Esophagus muscularis mucosa (tissue), 4 donors: ENCODE results near the gene TATDN3. TPM values are rescaled to one million over a fixed set of nuclear protein-coding genes. Genes with fewer than 3 reads are reported as not detected.
"Not testable (repeated sequence)": the region's sequence is repeated elsewhere in the genome, so short reads cannot be mapped to it uniquely, and the experiment has no call there.

Experiments used
- DNase-seq: peaks from one replicate; pipeline ENCODE4 v3.0.0-alpha.2; 2017; ENCODE audit errors: extremely low spot score
- H3K27ac ChIP-seq, 4 donors: fragments of 200-600 bp; sonication (generic); replicated peaks in 1 of 4; 1 replicate in 3 of 4; 2 replicates in 1 of 4; pipeline ENCODE4 v1.5.1; 2016 to 2019; ENCODE audit warnings: mild to moderate bottlenecking in 1 of 4
- H3K27me3 ChIP-seq, 4 donors: fragments of 200-600 bp; sonication (generic); one replicate each; pipeline versions ENCODE4 v1.5.1 to v1.6.0; 2016 to 2019
- H3K36me3 ChIP-seq, 4 donors: fragments of 200-600 bp; sonication (generic); one replicate each; pipeline ENCODE4 v1.5.1; 2016 to 2019
- H3K4me1 ChIP-seq, 4 donors: fragments of 200-600 bp; sonication (generic); one replicate each; pipeline ENCODE4 v1.5.1; 2016 to 2019
- H3K4me3 ChIP-seq, 4 donors: fragments of 200-600 bp; sonication (generic); 1 replicate in 2 of 4; 2 replicates in 2 of 4; pipeline ENCODE4 v1.5.1; 2016 to 2019; ENCODE audit warnings: mild to moderate bottlenecking in 4 of 4, moderate library complexity in 1 of 4
- H3K9me3 ChIP-seq, 4 donors: fragments of 200-600 bp; sonication (generic); 1 replicate in 3 of 4; 2 replicates in 1 of 4; pipeline ENCODE4 v1.5.1; 2016 to 2019
- EP300 ChIP-seq: sonication (generic); formaldehyde crosslinking; IDR thresholded peaks from one replicate; pipeline ENCODE4 v1.6.1; 2017; ENCODE audit warnings: antibody characterized with exemption
- POLR2A ChIP-seq: fragments of 450-650 bp; IDR thresholded peaks from one replicate; pipeline ENCODE4 v1.6.1; 2017; ENCODE audit warnings: antibody characterized with exemption, moderate library complexity, mild to moderate bottlenecking, low read depth
- POLR2AphosphoS5 ChIP-seq, 2 donors: sonication (generic); formaldehyde crosslinking; IDR thresholded peaks; one replicate each; pipeline ENCODE4 v1.6.1; 2017; ENCODE audit warnings: antibody characterized with exemption in 2 of 2
- WGBS: methylation state at CpG from one replicate; pipeline ENCODE4 v1.1.5; 2018; 5-methylcytosine and 5-hydroxymethylcytosine counted together
- intact Hi-C: fragments of 100-400 bp; cut with DNase I; formaldehyde crosslinking; loops from one replicate; pipeline ENCODE4 v1.15.1; 2023
- total RNA-seq, 4 donors: library from RNA; depleted of rRNA; stranded (reverse); fragments of >200 nt; gene quantifications; one replicate each; pipeline versions ENCODE4 v1.1.0 to v1.2.1, GENCODE V29; 2016
- TF ChIP-seq, protein P1 (sequence below), 3 experiments: fragments of 200-600 bp in 2 of 3; fragments of 450-650 bp in 1 of 3; sonication (generic) in 2 of 3; IDR thresholded peaks; one replicate each; pipeline ENCODE4 v1.5.1; 2017 to 2019; ENCODE audit warnings: antibody characterized with exemption in 3 of 3, mild to moderate bottlenecking in 2 of 3, moderate library complexity in 1 of 3

Gene TATDN3
- total RNA-seq, 4 donors from 2014 or later: 9.9 to 14.1 (median 12.6) TPM

DNA sequence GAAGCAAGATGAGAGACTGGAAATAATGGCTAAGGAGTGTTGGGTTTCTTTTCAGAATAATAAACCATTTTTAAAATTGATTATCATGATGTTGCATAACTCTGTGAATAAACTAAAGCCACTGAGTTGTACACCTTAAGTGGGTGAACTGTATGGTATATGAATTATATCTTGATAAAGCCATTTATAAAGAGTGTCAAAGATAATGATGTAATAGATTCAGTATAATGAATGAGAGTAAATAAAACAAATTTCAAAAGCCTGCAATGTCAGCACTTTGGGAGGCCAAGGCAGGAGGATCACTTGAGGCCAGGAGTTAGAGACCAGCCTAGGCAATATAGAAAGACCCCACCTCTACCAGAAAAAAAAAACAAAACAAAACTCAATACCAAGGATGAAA is 16.5 kb upstream of the TATDN3 start:
- intact Hi-C loops: no loop called here
- H3K36me3 ChIP-seq: peaks cover 0 to 10% (median 2%) of the 10 kb centered on the region in 4 donors
- no peak for TF ChIP-seq POLR2A
- no peak for TF ChIP-seq POLR2AphosphoS5 (IDR thresholded peaks at IDR 0.05)
- TF ChIP-seq, protein P1, sequence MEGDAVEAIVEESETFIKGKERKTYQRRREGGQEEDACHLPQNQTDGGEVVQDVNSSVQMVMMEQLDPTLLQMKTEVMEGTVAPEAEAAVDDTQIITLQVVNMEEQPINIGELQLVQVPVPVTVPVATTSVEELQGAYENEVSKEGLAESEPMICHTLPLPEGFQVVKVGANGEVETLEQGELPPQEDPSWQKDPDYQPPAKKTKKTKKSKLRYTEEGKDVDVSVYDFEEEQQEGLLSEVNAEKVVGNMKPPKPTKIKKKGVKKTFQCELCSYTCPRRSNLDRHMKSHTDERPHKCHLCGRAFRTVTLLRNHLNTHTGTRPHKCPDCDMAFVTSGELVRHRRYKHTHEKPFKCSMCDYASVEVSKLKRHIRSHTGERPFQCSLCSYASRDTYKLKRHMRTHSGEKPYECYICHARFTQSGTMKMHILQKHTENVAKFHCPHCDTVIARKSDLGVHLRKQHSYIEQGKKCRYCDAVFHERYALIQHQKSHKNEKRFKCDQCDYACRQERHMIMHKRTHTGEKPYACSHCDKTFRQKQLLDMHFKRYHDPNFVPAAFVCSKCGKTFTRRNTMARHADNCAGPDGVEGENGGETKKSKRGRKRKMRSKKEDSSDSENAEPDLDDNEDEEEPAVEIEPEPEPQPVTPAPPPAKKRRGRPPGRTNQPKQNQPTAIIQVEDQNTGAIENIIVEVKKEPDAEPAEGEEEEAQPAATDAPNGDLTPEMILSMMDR (IDR thresholded peaks at IDR 0.05): no peak
- no peak for TF ChIP-seq EP300

DNA sequence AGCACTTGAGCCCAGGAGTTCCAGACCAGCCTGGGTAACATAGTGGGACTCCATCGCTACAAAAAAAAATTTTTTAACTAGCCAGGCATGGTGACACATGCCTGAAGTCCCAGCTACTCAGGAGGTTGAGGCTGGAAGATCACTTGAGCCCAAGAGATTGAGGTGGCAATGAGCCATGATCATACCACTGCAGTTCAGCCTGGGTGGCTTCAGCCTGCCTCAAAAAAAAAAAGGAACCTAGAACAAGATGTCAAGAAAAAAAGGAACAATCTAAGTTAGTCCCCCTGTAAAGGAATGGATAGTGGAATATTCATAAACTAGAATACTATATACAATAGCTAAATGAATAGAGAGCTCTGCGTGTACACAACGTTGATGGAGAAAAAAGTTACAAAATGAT is 14.5 kb upstream of the TATDN3 start:
- 90% methylated on average over 3 of the region's 3 CpGs for WGBS
- Histone ChIP-seq H3K4me1 (no peaks in the 10 kb centered on the region), H3K9me3 (no peaks in the 10 kb centered on the region), H3K4me3 (no peak overlapping the region), H3K27ac (no peak overlapping the region), H3K36me3 (peaks cover 0 to 15% (median 11%) of the 10 kb centered on the region in 4 donors), H3K27me3 (no peaks in the 10 kb centered on the region)
- TF ChIP-seq POLR2A: no peak
- TF ChIP-seq, protein P1 (IDR thresholded peaks at IDR 0.05): no peak
- no peak for TF ChIP-seq POLR2AphosphoS5 (IDR thresholded peaks at IDR 0.05)
- no peak for DNase-seq
- intact Hi-C loops: no loop called here

More for the DNA sequence above, 16.5 kb upstream of the TATDN3 start:
- no peak overlapping the region for H3K27ac ChIP-seq
- H3K4me1 ChIP-seq: no peaks in the 10 kb centered on the region
- no peak overlapping the region for H3K4me3 ChIP-seq
- H3K9me3 ChIP-seq: peaks cover 0 to under 1% (median 0%) of the 10 kb centered on the region in 4 donors
- DNase-seq: no peak
- H3K27me3 ChIP-seq: no peaks in the 10 kb centered on the region

DNA sequence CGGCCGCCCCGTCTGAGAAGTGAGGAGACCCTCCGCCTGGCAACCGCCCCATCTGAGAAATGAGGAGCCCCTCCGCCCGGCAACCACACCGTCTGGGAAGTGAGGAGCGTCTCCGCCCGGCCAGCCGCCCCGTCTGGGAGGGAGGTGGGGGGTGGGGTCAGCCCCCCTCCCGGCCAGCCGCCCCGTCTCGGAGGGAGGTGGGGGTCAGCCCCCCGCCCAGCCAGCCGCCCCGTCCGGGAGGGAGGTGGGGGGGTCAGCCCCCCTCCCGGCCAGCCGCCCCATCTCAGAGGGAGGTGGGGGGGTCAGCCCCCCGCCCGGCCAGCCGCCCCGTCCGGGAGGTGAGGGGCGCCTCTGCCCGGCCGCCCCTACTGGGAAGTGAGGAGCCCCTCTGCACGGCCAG is 12.6 kb upstream of the TATDN3 start:
- WGBS: no CpG with 5 or more reads among the region's 32 CpGs
- H3K27me3 ChIP-seq, H3K4me1 ChIP-seq, intact Hi-C loops, H3K27ac ChIP-seq, DNase-seq, H3K4me3 ChIP-seq, H3K9me3 ChIP-seq: not testable (repeated sequence)
- H3K36me3 ChIP-seq: peaks cover 0 to 32% (median 22%) of the 10 kb centered on the region in 4 donors

DNA sequence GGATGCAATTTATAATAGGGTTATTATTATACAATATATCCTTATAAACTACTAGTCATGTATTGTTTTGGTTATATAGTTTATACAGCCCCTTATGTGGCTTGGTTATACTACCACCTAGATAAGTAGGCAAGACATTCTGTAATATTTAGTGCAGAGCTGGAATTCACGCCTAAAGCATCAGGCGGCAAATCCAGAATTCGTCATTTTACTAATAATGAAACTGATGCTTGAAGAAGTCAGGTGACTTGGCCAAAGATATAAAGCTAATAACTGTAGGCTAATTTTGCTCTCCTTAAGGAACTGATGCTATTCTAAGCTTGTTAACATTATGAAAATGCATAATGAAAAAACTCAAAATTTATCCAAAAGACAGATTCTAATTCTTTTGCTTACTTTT is 10.9 kb upstream of the TATDN3 start:
- DNase-seq: no peak
- WGBS: 87% methylated on average over 3 of the region's 3 CpGs
- H3K27ac ChIP-seq: no peak overlapping the region
- peaks cover 0 to 49% (median 33%) of the 10 kb centered on the region in 4 donors for H3K36me3 ChIP-seq
- H3K27me3 ChIP-seq: no peaks in the 10 kb centered on the region
- no peaks in the 10 kb centered on the region for H3K4me1 ChIP-seq
- intact Hi-C loops: loop anchor here (5.0 kb wide), 2 partner anchors 113 to 303 kb away; no protein-coding TSS in a partner anchor
- no peaks in the 10 kb centered on the region for H3K9me3 ChIP-seq
- H3K4me3 ChIP-seq: no peak overlapping the region
- TF ChIP-seq, protein P1 (IDR thresholded peaks at IDR 0.05): no peak
- no peak for TF ChIP-seq POLR2AphosphoS5 (IDR thresholded peaks at IDR 0.05)
- no peak for TF ChIP-seq POLR2A
- TF ChIP-seq EP300: no peak

DNA sequence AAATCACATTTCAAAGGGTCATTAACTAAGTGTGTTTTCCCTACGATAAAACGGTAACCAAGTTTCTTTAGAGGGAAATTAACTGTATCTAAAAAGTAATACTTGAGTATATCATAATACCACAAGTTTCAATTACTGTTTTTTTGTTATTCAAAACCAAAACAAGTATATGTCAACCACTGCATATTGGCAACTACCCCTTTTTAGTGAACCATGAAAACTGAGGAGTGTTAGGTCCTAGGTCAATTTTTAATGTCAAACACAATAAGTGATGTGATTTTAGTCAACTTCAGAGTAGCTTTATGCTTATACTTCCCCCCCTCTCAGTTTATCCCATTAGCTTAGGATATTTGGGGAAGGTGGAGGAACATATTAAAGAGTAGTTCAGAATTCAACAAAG is 10.5 kb upstream of the TATDN3 start:
- no peak for DNase-seq
- H3K4me1 ChIP-seq: no peaks in the 10 kb centered on the region
- TF ChIP-seq, protein P1 (IDR thresholded peaks at IDR 0.05): no peak
- TF ChIP-seq POLR2AphosphoS5 (IDR thresholded peaks at IDR 0.05) (no peak), EP300 (no peak), POLR2A (no peak)
- no peak overlapping the region for H3K27ac ChIP-seq
- H3K9me3 ChIP-seq: no peaks in the 10 kb centered on the region
- no peaks in the 10 kb centered on the region for H3K27me3 ChIP-seq
- peaks cover 0 to 52% (median 35%) of the 10 kb centered on the region in 4 donors for H3K36me3 ChIP-seq
- whole genome bisulfite sequencing: 88% methylated on average over 2 of the region's 2 CpGs
- intact Hi-C loops: loop anchor here (5.0 kb wide), 2 partner anchors 114 to 304 kb away; no protein-coding TSS in a partner anchor
- H3K4me3 ChIP-seq: no peak overlapping the region
